B cell (primary cell): ENCODE data around the gene CDHR5. TPM values are rescaled to one million over a fixed set of nuclear protein-coding genes. Genes with fewer than 3 reads are reported as not detected.

ENCODE experiments used
- ATAC-seq: fragments of 200-7000 bp; cut with Tn5 transposase; one replicate; pipeline ENCODE4 v1.10.0; 2021; ENCODE audit warnings: low read depth, mild to moderate bottlenecking, moderate number of reproducible peaks, moderate library complexity
- CTCF ChIA-PET: fragments of 350-600 bp; sonication (Branson Sonifier 250); formaldehyde crosslinking; loops from one replicate; lab custom pipeline; 2021; ENCODE audit warnings: antibody characterized with exemption, inconsistent platforms; lab: Charles Lee
- POLR2A ChIA-PET: fragments of 350-600 bp; sonication (Branson Sonifier 250); formaldehyde crosslinking; loops from one replicate; lab custom pipeline; 2021; ENCODE audit warnings: antibody characterized with exemption; lab: Charles Lee
- DNase-seq: peaks from one replicate; pipeline ENCODE4 v3.0.0; 2013
- H2AFZ ChIP-seq: 2 replicates; pipeline ENCODE4 v1.6.1; 2012; ENCODE audit warnings: mild to moderate bottlenecking, low read depth, low read length; ENCODE audit not compliant: insufficient read depth, poor library complexity, severe bottlenecking
- H3K27ac ChIP-seq, 2 donors: 1 replicate in 1 of 2; 2 replicates in 1 of 2; pipeline ENCODE4 v1.5.1; 2012 to 2013; ENCODE audit warnings: low read length in 2 of 2, mild to moderate bottlenecking in 2 of 2, moderate library complexity in 1 of 2
- H3K27me3 ChIP-seq, 4 experiments: fragments of 200-600 bp in 1 of 4; sonication (generic) in 1 of 4; replicated peaks in 1 of 4; 1 replicate in 2 of 4; 2 replicates in 2 of 4; pipeline versions ENCODE4 v1.6.1 to v1.7.0; 2013 to 2016; ENCODE audit warnings: low read length in 3 of 4, mild to moderate bottlenecking in 2 of 4, mixed read lengths in 1 of 4, moderate library complexity in 1 of 4; ENCODE audit not compliant: insufficient read depth in 4 of 4, control insufficient read depth in 3 of 4; ENCODE audit errors: control extremely low read depth in 1 of 4
- H3K36me3 ChIP-seq, 2 experiments: replicated peaks in 1 of 2; 1 replicate in 1 of 2; 2 replicates in 1 of 2; pipeline versions ENCODE4 v1.6.1 to v1.7.1; 2013; ENCODE audit warnings: low read length in 1 of 2; ENCODE audit not compliant: insufficient read depth in 2 of 2, control insufficient read depth in 1 of 2; ENCODE audit errors: control extremely low read depth in 1 of 2, extremely low read depth in 1 of 2
- H3K4me1 ChIP-seq, 2 donors: fragments of 200-600 bp in 1 of 2; sonication (generic) in 1 of 2; 1 replicate in 1 of 2; 2 replicates in 1 of 2; pipeline versions ENCODE4 v1.5.1 to v1.6.1; 2013 to 2017; ENCODE audit warnings: low read length in 2 of 2; ENCODE audit not compliant: control insufficient read depth in 2 of 2, insufficient read depth in 2 of 2
- H3K4me2 ChIP-seq: replicated peaks from 2 replicates; pipeline ENCODE3; 2012; ENCODE audit warnings: mild to moderate bottlenecking, low read depth, low read length; ENCODE audit not compliant: poor library complexity, severe bottlenecking
- H3K4me3 ChIP-seq, 5 experiments: fragments of 200-600 bp in 1 of 5; sonication (generic) in 1 of 5; 1 replicate in 3 of 5; 2 replicates in 2 of 5; pipeline versions ENCODE4 v1.5.1 to v1.7.0; 2011 to 2016; ENCODE audit warnings: low read length in 4 of 5, mild to moderate bottlenecking in 4 of 5, low read depth in 2 of 5, control low read depth in 1 of 5, moderate library complexity in 1 of 5; ENCODE audit not compliant: insufficient read depth in 1 of 5; ENCODE audit errors: control extremely low read depth in 1 of 5, extremely low read depth in 1 of 5
- H3K79me2 ChIP-seq: fragments of 200-600 bp; sonication (generic); one replicate; pipeline ENCODE4 v1.6.0; 2016; ENCODE audit warnings: low read length; ENCODE audit not compliant: control insufficient read depth, insufficient read depth
- H3K9ac ChIP-seq: fragments of 200-600 bp; sonication (generic); 2 replicates; pipeline ENCODE4 v1.6.1; 2017; ENCODE audit warnings: mild to moderate bottlenecking, low read length, moderate library complexity
- H3K9me3 ChIP-seq, 3 donors: one replicate each; pipeline versions ENCODE4 v1.6.1 to v1.7.1; 2013; ENCODE audit warnings: low read length in 2 of 3; ENCODE audit not compliant: control insufficient read depth in 2 of 3, insufficient read depth in 1 of 3; ENCODE audit errors: control extremely low read depth in 1 of 3
- H4K20me1 ChIP-seq: 2 replicates; pipeline ENCODE4 v1.6.0; 2012; ENCODE audit warnings: mild to moderate bottlenecking, low read length; ENCODE audit not compliant: insufficient read depth, control insufficient read depth, poor library complexity, severe bottlenecking
- H3K27ac Mint-ChIP-seq: one replicate; pipeline ENCODE4 v1.8.0; 2021; ENCODE audit warnings: mixed read lengths
- H3K27me3 Mint-ChIP-seq: one replicate; pipeline ENCODE4 v1.8.0; 2021; ENCODE audit warnings: mixed read lengths
- H3K4me1 Mint-ChIP-seq: one replicate; pipeline ENCODE4 v1.8.0; 2021; ENCODE audit warnings: mixed read lengths
- H3K4me3 Mint-ChIP-seq: one replicate; pipeline ENCODE4 v1.8.0; 2021; ENCODE audit warnings: mixed read lengths
- H3K9me3 Mint-ChIP-seq: one replicate; pipeline ENCODE4 v1.8.0; 2022; ENCODE audit warnings: mixed read lengths; ENCODE audit not compliant: insufficient read depth
- CTCF ChIP-seq: fragments of 200-600 bp; IDR thresholded peaks from one replicate; pipeline ENCODE4 v1.8.0; 2022; ENCODE audit warnings: antibody characterized with exemption, mild to moderate bottlenecking
- EZH2 ChIP-seq: IDR thresholded peaks from 2 replicates; pipeline ENCODE4 v1.6.1; 2012; ENCODE audit warnings: borderline replicate concordance, low read depth, mild to moderate bottlenecking, moderate library complexity, low read length; ENCODE audit not compliant: insufficient read depth, poor library complexity, severe bottlenecking
- WGBS: methylation state at CpG from one replicate; pipeline ENCODE4 v1.1.5; 2013; ENCODE audit warnings: missing lambda C conversion rate; ENCODE audit not compliant: insufficient coverage; 5-methylcytosine and 5-hydroxymethylcytosine counted together
- intact Hi-C: fragments of 100-400 bp; cut with micrococcal nuclease; formaldehyde crosslinking; loops from one replicate; pipeline ENCODE4 v1.10.0; 2022
- polyA plus RNA-seq: library from polyadenylated mRNA; depleted of rRNA; stranded (reverse); fragments of >200 nt; gene quantifications from 2 replicates; pipeline ENCODE4 v1.2.3, GENCODE V29; 2012
- total RNA-seq, 2 donors: library from RNA; stranded (reverse); fragments of 120-200 nt in 1 of 2; gene quantifications; 1 replicate in 1 of 2; 2 replicates in 1 of 2; pipeline versions ENCODE4 v1.2.3 to v1.2.4, GENCODE V29; 2013 to 2022

Gene CDHR5
- total and polyA plus RNA-seq, 2 donors (not counting 1 experiment from before 2014, with no cell fraction given): 0.09 TPM; not detected in 1

GRCh38 chr11:616320-617198, 8.2 kb downstream of the CDHR5 start:
- H3K27ac ChIP-seq: peak overlapping the region; percentile 81 to 85
- DNase-seq (no peak), ATAC-seq (no peak)
- peak overlapping the region; percentile 80 for H2AFZ ChIP-seq
- peaks cover 18 to 35% of the 10 kb centered on the region in 2 donors for H3K4me1 ChIP-seq
- Mint-ChIP-seq H3K4me1 (peaks cover 17% of the 10 kb centered on the region), H3K27me3 (no peaks in the 10 kb centered on the region), H3K27ac (peak overlapping the region; percentile 94), H3K4me3 (peak overlapping the region; percentile 92), H3K9me3 (no peaks in the 10 kb centered on the region)
- no peaks in the 10 kb centered on the region for H3K27me3 ChIP-seq
- ChIA-PET CTCF (interaction anchor here (1.1 to 1.3 kb wide), 4 partner anchors 12 to 110 kb away, joined by 3 to 4 read pairs (median 3); no protein-coding TSS in a partner anchor), POLR2A (interaction anchor here (1.0 to 1.5 kb wide), 6 partner anchors 8 to 98 kb away, joined by 3 to 13 read pairs (median 3); partner anchors contain the start of genes DEAF1, HRAS, LRRC56 and PHRF1)
- no peaks in the 10 kb centered on the region for H3K9me3 ChIP-seq
- H3K79me2 ChIP-seq: peaks cover 6% of the 10 kb centered on the region
- intact Hi-C loops: loop anchor here (1.0 to 10.0 kb wide), 7 partner anchors 40 to 188 kb away; partner anchors contain the start of genes DEAF1, LMNTD2, PHRF1 and PIDD1
- TF ChIP-seq EZH2: no peak
- TF ChIP-seq CTCF: no peak
- H3K4me3 ChIP-seq: peak overlapping the region; percentile 14 to 83 (median 79)
- H3K4me2 ChIP-seq: peak overlapping the region; percentile 90
- peaks cover 0 to 25% of the 10 kb centered on the region in 2 experiments for H3K36me3 ChIP-seq
- H3K9ac ChIP-seq: peak overlapping the region; percentile 80
- 48% methylated on average over 30 of the region's 39 CpGs for WGBS
- H4K20me1 ChIP-seq: peaks cover 37% of the 10 kb centered on the region
